Stimulated activated CD4-positive, alpha-beta T cell treated with anti-CD3 and anti-CD28 coated beads, Interleukin-2, amount 100 ng/mL, for 24 hours (primary cell): ENCODE measurements around the gene SWAP70.

ENCODE experiments used
- DNase-seq, 2 donors: peaks; one replicate each; pipeline ENCODE4 v3.0.0-alpha.2; 2020

SWAP70 gene

DNA sequence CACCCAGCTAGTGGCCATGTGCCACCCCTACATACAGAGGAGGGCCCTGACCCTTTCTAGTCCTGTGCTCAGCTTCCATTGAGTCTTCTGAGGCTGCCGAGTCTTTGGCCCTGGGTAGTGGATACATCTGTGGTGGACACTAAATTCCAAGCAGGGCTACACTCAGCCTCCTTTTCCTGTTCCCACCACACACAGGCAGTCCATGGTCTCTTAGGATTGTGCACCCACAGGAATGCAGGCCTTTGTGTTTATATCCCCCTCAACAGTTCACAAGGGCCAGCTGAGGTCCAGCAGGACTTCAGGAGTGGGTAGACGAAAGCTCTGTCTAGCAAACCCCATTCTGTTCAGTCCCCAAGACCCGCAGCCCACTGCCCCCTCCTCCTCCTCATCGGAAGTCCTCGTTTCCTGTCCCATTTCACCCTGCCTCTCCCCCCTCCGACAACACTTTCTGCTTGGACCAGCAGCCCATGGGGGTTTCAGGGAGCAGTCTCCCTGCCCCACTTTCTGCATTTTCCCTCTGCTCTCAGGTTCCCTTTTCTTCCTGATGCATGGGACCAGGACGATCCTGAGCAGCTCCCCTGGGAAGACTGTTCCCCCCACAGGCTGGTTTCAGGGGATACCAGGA lies 91.8 kb downstream of the SWAP70 start:
- no peak for DNase-seq

DNA sequence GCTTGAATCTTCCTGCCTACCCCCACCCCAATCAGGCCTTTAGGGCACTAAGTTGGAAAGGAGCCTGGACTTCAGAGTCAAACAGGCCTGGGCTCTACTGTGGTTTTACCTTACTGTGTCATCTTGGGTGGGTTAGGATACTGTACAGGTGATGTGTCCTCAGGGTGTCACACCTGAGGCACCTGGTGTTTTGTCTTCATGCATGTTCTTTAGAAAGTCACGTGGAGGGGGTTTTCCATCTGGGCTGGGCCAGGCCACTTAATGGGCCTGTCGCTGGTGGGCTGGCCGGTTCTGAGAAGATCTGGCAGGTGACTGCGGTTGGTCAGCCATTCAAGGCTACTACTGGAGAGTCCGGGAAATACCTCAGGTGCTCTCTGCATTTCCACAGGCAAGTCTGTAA lies 92.6 kb downstream of the SWAP70 start:
- no peak for DNase-seq

DNA sequence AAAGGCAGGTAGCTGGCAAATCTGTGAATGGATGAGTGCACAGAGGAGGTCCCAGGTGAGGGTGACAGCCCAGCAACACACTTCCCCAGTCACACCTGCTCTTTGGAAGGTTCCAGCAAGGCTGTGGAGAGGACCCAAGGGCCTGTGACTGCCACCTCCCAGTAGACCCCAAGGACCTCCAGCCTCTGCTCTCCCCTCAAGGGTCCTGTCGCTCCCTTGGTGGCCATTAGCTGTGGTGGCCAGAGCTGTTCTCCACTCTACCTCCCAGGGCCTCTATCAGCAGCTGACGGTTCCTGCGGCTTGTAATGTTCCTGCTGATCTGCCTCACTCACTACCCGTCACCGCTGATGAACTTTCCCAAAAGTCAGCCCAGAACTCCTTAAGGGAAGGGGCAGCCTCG lies 93.0 kb downstream of the SWAP70 start:
- no peak for DNase-seq

GRCh38 chr11:9757809-9758636 lies 94.1 kb downstream of the SWAP70 start:
- peak; percentile 93 to 96 for DNase-seq

DNA sequence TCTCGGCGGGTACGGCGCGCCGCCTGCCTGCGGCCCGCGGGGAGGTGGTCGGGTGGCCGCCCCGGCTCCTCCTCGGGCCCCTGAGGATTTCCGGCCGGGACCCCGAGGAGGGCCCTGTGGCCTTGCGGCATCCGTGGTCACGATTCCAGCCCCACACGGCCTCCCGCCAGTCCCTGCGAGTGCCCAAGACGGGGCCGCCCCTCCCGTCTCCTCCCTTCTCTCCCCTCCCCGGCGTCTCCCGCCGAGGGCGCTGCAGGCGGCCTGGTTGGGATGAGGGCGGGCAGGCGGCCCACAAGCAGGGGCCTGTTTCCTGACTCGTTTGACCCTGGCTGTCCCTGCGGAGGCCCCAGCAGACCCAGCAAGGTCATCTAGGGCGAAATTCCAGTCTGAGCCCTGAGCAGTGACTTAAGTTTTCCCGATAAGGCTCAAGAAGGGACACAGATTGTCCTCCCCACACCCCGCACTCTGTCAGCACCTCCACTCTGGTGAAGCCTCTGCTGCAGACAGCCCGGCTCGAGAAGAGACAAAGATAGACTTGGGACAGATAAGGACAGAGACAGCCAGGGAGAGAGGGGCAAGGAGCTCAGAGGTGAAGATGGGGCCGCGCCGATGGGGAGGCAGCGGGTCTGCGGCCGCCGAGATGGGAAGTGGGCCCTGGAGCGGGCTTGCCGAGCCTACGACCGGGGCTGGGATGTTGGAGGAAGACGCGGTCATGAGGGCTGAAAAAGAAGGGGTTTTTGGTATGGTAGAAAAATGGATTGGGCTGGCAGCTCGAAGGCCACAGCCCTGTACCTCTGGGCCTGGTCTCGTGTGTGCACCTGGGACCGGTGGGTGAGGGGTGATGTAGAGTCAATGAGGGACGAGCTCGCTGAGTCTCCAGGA lies 95.0 kb downstream of the SWAP70 start:
- DNase-seq = peak; percentile 66 to 69

DNA sequence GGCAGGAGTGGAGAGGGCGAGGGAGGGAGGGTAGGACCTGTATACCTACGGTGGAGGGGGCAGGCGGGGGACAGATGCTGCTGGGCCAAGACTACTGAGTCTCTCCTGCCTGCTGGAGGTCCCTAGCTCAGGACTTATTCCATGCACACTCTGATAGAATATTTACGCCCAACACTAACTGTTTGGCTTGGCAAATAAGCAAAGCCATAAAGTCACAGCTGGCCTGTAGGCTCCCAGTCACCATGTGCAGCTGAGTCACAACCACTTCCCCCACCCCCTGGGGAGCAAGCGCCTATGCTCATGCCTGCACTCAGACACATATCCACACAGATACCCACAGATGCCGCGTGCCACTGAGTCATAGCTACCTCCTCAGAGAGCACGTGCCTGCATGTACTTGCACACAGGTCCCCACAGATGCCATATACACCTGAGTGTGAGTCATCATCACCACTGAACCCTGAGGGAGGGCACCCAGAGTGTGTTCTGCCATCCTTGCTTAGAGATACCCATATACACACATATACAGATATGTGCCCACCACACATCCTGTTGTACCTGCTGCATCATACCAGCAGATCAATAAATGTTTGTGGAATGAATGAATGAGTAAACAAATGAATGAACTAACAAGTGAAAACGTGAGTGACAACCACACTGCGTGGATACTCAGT lies 95.8 kb downstream of the SWAP70 start:
- DNase-seq = peak; percentile 92 to 93

GRCh38 chr11:9760193-9760575 lies 96.3 kb downstream of the SWAP70 start:
- DNase-seq = no peak

DNA sequence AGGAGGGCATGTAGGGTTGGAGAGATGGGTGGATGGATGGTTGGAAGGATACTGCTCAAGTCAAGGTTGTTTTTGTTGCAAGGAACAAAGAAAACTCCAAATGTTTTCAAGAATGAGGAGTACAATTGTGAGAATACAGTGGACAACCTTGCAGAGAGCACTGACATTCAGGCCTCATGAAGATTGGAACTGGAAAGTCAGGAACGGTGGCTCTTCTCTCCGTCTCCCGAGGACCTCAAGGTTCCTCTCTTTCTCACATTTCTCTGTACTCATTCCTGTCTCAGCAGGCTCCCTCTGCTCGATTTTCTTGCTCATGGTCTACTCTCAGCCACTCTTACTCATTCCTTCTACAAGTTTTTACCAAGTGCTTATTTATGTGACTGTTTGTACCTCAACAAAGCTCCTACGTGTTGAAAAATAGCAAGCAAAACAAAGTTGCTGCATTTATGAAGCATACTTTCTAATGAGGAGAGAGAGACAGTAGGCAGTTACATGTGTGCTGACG lies 97.6 kb downstream of the SWAP70 start:
- no peak for DNase-seq

- no peak for DNase-seq
These were observed 98.7 kb downstream of the SWAP70 start for GRCh38 chr11:9762531-9762930.

GRCh38 chr11:9763301-9763700 lies 99.4 kb downstream of the SWAP70 start:
- DNase-seq = no peak

DNA sequence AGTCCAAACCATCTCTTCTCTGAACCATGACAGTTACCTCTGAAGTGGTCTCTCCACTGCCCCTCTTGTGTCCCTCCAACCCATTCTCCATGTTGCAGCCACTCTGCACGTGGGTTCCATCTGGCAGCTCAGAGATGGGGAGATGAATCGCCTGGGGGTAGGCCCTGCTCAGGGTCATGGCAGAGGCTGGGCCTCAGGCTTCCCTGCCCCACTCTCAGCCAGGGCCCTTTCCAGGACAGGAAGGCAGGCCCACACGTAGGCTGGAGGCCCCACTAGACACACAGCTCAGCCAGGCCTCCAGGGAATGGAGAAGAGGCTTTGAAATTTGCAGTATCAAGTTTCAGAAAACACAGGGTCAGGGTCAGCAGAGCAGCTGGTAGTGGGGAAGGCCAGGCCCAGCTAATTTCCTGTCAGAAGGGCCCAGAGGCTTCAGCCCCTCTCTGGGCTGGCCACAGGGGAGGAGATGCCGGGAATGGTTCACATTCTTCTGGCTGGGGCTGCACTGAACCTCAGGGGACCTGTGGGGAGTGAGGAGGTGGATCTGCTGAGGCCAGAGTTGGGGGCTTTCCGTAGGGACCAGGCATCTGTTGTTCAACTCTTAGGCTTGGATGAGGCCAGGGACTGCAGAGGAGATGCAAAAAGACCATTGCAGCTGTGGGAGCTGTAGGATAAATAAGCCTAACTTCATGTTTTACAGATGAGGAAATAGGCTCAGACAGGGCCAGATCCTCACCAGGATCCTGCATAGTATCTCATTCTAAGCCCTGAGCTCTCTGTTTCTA lies 101.6 kb downstream of the SWAP70 start:
- DNase-seq = no peak

DNA sequence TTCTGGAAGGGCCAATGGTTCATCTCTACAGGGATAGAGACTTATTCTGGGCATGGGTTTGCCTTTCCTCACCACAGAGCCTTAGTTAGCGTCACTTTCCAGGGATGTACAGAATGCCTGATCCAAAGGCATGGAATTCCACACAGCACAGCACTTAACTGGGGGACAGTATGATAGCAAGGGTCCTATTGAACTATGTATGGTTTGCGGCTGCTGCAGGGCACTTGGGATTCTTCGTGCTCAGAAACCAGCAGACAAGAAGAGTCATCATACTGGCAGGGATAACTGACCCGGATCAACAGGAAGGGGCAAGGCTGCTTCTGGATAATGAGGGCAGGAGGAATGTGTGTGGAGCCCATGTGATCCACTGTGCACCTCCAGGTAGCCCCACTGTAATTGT lies 105.7 kb downstream of the SWAP70 start:
- no peak for DNase-seq

- no peak for DNase-seq
These were observed 107.2 kb downstream of the SWAP70 start for GRCh38 chr11:9771071-9771511.

DNA sequence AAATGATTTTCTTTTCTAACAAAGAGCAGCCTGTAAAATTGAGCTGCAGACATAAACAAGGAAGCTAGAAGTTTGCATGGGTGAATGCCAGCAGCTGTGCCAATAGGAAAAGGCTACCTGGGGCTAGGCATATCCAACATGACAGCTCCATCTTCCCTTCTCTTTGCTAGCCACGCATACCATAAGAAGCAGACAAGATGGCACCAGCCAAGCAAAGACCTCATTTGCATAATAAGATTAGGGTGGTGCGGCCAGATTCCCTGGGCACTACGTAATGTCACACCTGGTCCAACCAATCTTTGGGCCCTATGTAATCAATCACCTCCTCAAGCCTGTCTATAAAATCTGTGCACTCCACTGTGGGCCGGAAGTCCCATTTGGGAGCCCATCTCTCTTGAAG lies 108.3 kb downstream of the SWAP70 start:
- DNase-seq = no peak

DNA sequence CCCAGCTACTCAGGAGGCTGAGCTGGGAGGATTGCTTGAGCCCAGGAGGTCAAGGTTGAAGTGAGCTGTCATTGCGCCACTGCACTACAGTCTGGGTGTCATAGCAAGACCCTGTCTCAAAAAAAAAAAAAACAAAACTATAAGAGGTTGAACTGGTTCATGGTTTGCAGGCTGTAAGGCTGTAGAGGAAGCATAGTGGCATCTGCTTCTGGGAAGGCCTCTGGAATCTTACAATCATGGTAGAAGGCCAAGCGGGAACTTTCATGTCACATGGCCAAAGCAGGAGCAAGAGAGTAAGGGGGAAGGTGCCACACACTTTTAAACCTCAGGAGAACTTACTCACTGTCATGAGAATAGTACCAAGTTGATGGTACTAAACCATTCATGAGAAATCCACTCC lies 109.6 kb downstream of the SWAP70 start:
- no peak for DNase-seq

GRCh38 chr11:9774109-9774508 lies 110.2 kb downstream of the SWAP70 start:
- DNase-seq = no peak

DNA sequence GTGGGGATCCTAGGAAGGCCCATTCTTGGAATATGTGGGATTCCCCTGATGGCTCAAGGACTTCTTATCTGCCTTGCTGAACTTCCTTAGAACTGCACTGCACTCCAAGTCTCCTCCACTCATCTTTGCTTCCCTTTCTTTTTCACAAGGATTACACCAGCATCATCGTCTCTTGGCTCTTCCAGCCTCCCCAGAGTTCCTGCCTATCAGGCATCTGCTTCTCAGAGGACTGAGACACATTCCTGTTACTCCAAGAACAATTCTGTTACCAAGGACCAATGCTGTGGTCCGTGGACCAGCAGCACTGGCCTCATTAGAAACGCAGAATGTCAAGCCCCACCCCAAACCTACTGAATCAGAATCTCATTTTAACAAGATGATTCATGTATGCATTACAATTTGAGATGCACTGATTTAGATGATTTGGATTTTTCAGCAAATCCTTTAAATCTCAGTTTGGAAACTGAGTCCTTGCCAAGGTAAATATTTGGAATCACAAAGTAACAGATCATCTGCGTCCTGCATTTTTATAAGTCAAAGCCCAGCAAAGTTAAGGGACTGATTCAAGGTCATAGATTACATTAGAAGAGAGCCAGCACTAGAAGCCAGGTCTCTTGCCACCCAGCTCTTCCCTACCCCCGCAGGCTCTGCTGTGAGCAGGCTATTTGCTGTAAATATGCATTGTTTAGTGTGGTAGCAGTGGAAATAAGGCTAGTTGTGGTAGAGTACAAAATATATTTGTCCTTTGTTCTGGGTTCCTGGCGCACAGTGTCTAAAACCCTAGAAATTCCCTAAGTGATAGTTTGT lies 110.9 kb downstream of the SWAP70 start:
- no peak for DNase-seq

- DNase-seq = no peak
These were observed 111.5 kb downstream of the SWAP70 start for GRCh38 chr11:9775398-9775779.

- DNase-seq = no peak
These were observed 112.3 kb downstream of the SWAP70 start for GRCh38 chr11:9776203-9776602.

DNA sequence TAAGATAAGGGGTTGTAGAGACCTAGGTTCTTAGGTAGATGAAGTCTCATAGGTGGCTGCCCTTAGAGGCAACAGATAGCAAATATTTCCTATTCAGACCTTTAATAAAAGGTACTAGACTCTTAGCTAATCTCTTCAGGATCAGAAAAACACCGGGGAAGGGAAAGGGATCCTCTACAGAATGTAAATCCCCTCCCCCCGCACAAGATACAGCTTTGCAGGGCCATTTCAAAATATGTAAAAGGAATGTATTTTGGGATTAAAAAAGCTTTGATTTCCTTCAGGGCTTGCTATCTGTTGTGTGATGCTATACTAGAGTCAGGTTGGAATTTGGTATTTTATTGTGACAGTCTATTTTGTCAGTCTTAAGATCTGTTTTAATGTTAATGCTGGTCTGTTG lies 113.2 kb downstream of the SWAP70 start:
- DNase-seq = no peak

DNA sequence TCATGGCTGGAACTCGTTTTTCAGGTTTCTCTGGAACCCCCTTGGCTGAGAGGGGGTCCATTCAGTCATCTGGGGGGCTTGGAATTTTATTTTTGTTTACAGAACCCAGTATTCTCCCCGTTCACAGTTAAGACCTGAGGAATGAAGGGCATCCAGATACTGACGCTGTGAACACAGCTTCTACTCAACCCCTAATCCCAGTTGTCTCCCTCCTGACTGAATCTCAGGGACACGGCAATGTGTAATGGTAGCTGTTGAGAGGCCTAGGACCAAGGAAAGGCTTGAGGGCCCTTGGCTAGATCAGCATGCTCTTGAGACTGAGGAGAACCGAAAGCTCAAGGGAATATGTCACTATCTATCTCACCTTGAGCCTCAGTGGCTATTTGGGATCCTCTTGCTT lies 113.6 kb downstream of the SWAP70 start:
- DNase-seq = no peak
